ENCODE data around the gene MFRP. TPM values are rescaled to one million over a fixed set of nuclear protein-coding genes. Genes with fewer than 3 reads are reported as not detected.

The MFRP gene
- total RNA-seq, 2 experiments from 2014 or later, result not detected

- Mint-ChIP-seq H3K27ac (peak overlapping the region; percentile 77), H3K4me3 (peak overlapping the region; percentile 91), H3K36me3 (ENCODE audit: low read depth) (no peaks in the 10 kb centered on the region), H3K4me1 (ENCODE audit: low read depth) (peaks cover 29% of the 10 kb centered on the region), H3K27me3 (peaks cover 40% of the 10 kb centered on the region), H3K9me3 (no peaks in the 10 kb centered on the region)
- H3K27me3 ChIP-seq (ENCODE audit: control insufficient read depth in 1 of 2, insufficient read depth in 2 of 2, low read length in 2 of 2), result peaks cover 33% of the 10 kb centered on the region in 2 experiments
- peaks cover 85% of the 10 kb centered on the region for H3K4me1 ChIP-seq (ENCODE audit: insufficient read depth, low read length)
- CTCF ChIA-PET, result interaction anchor here (0.7 to 0.8 kb wide), 2 partner anchors 19 to 35 kb away, joined by 3 read pairs; no protein-coding TSS in a partner anchor
- no peak for ATAC-seq (ENCODE audit: poor library complexity)
- H3K9me3 ChIP-seq (ENCODE audit: control insufficient read depth in 1 of 2, insufficient read depth in 1 of 2, low read length in 2 of 2), result no peaks in the 10 kb centered on the region
- H3K27ac ChIP-seq (ENCODE audit: low read depth in 1 of 2, low read length in 2 of 2), result peak overlapping the region in 1 of 2 donors; percentile 29
- no peak for DNase-seq
- TF ChIP-seq CTCF (IDR thresholded peaks at IDR 0.05), result no peak
- POLR2A ChIA-PET, result no interaction called here
- intact Hi-C loops (cut with DNase I, micrococcal nuclease), result no loop called here
- no peaks in the 10 kb centered on the region for H3K36me3 ChIP-seq (ENCODE audit: insufficient read depth, low read length)
- H3K4me3 ChIP-seq (ENCODE audit: low read length), result no peak overlapping the region
These were observed 27.3 kb downstream of the MFRP start for GRCh38 chr11:119319136-119319699.

GRCh38 chr11:119318240-119319135 lies 28.0 kb downstream of the MFRP start:
- Mint-ChIP-seq H3K9me3 (no peaks in the 10 kb centered on the region), H3K27me3 (peaks cover 41% of the 10 kb centered on the region), H3K4me3 (peak overlapping the region; percentile 91), H3K4me1 (ENCODE audit: low read depth) (peaks cover 26% of the 10 kb centered on the region), H3K36me3 (ENCODE audit: low read depth) (no peaks in the 10 kb centered on the region), H3K27ac (peak overlapping the region; percentile 77)
- ChIA-PET POLR2A (interaction anchor here (3.2 kb wide), 1 partner anchor 12 kb away, joined by 15 read pairs; no protein-coding TSS in a partner anchor), CTCF (interaction anchor here (0.6 to 0.8 kb wide), 2 partner anchors 20 to 52 kb away, joined by 3 read pairs; no protein-coding TSS in a partner anchor)
- Histone ChIP-seq H3K36me3 (ENCODE audit: insufficient read depth, low read length) (no peaks in the 10 kb centered on the region), H3K4me3 (ENCODE audit: low read length) (no peak overlapping the region), H3K9me3 (ENCODE audit: control insufficient read depth in 1 of 2, insufficient read depth in 1 of 2, low read length in 2 of 2) (no peaks in the 10 kb centered on the region), H3K27me3 (ENCODE audit: control insufficient read depth in 1 of 2, insufficient read depth in 2 of 2, low read length in 2 of 2) (peaks cover 33 to 34% of the 10 kb centered on the region in 2 experiments), H3K4me1 (ENCODE audit: insufficient read depth, low read length) (peaks cover 82% of the 10 kb centered on the region), H3K27ac (ENCODE audit: low read depth in 1 of 2, low read length in 2 of 2) (peak overlapping the region in 1 of 2 donors; percentile 29)
- no peak for TF ChIP-seq CTCF (IDR thresholded peaks at IDR 0.05)
- peak; percentile 18 for ATAC-seq (ENCODE audit: poor library complexity)
- DNase-seq, result peak in 4 of 14 experiments; percentile 33 to 84 (median 67)
- intact Hi-C loops (cut with DNase I, micrococcal nuclease), result no loop called here

DNA sequence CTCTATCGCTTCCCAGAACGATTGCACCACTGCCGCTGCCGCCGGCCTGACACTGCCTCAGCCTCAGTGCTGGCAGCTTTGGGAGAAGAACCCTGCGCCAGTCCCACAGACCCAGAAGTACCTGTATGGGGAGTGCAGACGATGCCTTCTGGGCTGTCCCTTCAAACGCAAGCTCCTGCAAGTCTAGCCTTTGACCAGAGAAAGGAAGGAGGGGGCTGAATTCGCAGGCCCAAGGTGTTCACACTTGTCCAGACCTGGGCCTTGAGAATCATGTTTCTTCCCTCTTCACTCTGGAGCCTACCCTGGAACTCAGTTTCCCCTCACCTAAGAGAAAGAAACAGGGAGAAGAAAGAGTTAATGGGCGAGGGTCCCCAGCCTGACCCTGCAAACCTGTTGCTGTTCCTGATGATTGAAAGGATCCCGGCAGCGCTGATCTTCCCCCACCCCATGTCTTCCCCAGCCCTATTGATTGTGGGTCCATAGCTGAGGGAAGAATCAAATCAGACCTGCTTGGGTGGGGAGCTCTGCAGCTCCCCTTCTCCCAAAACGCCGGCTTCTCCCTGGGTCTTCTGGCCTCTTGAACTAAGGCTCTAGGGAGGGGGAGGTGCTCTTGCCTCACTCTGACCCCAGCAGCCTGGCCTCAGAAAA lies 28.8 kb downstream of the MFRP start:
- ChIA-PET POLR2A (interaction anchor here (3.2 kb wide), 1 partner anchor 11 kb away, joined by 15 read pairs; no protein-coding TSS in a partner anchor), CTCF (interaction anchor here (1.1 to 1.7 kb wide), 2 partner anchors 33 to 113 kb away, joined by 3 to 6 read pairs; no protein-coding TSS in a partner anchor)
- Histone ChIP-seq H3K4me1 (ENCODE audit: insufficient read depth, low read length) (peaks cover 78% of the 10 kb centered on the region), H3K36me3 (ENCODE audit: insufficient read depth, low read length) (no peaks in the 10 kb centered on the region), H3K27ac (ENCODE audit: low read depth in 1 of 2, low read length in 2 of 2) (no peak overlapping the region), H3K27me3 (ENCODE audit: control insufficient read depth in 1 of 2, insufficient read depth in 2 of 2, low read length in 2 of 2) (peaks cover 33 to 34% of the 10 kb centered on the region in 2 experiments), H3K4me3 (ENCODE audit: low read length) (no peak overlapping the region), H3K9me3 (ENCODE audit: control insufficient read depth in 1 of 2, insufficient read depth in 1 of 2, low read length in 2 of 2) (no peaks in the 10 kb centered on the region)
- ATAC-seq (ENCODE audit: poor library complexity) (no peak), DNase-seq (no peak)
- Mint-ChIP-seq H3K9me3 (no peaks in the 10 kb centered on the region), H3K27me3 (peaks cover 41% of the 10 kb centered on the region), H3K27ac (no peak overlapping the region), H3K4me3 (peak overlapping the region; percentile 38), H3K4me1 (ENCODE audit: low read depth) (peaks cover 23% of the 10 kb centered on the region), H3K36me3 (ENCODE audit: low read depth) (no peaks in the 10 kb centered on the region)
- intact Hi-C loops (cut with DNase I, micrococcal nuclease), result no loop called here
- no peak for TF ChIP-seq CTCF (IDR thresholded peaks at IDR 0.05)
